GM21717 (cell line): Measurements from ENCODE around the gene SLC6A14.

Experiments
- ATAC-seq: cut with Tn5 transposase; IDR thresholded peaks from one replicate; pipeline ENCODE4 v1.9.1; 2021; ENCODE audit warnings: mild to moderate bottlenecking, moderate library complexity; ENCODE audit not compliant: unreplicated experiment

SLC6A14 gene

DNA sequence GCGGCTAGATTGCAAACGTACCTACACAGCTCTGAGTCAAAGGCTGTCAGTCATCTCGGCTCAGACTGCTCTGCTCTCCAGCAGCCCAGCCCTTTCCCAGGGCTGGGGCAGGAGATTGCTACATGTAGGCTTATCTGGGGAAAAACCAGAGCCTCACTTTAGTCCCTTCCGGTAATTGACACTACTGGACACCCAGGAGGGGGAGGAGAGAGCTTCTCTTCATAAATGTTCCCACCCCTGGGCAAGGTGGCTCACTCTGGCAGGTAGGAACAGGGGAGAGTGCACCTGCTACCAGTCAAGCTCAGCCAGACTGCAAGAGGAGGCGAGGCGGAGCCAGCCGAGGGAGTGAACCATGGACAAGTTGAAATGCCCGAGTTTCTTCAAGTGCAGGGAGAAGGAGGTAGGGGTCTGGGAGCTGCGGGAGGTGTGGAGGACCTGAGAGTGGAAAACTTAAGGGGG lies at the start of gene SLC6A14:
Gene SLC6A14, plus strand, starts transcription at position 249 of the 459 bp plus-strand sequence. Its CDS starts 104 bp downstream, at position 353.
- ATAC-seq: no peak

DNA sequence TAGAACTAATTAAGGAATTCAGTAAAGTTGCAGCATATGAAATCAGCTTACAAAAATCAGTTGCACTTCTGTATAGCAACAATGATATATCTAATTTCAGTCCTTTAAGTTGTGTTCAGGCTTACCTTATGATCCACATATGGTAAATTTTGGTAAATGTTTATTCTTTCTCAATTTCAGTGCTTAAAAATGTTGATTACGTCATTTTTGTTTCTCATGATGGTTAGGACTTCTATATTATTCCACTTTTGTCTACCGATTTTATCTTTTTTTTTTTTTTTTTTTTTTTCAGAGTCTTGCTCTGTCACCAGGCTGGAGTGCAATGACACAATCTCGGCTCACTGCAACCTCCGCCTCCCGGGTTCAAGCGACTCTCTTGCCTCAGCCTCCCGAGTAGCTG lies 40.7 kb upstream of the SLC6A14 start:
- no peak for ATAC-seq

- no peak for ATAC-seq
Observed at GRCh38 chrX:116399681-116400080, 36.7 kb upstream of the SLC6A14 start.

DNA sequence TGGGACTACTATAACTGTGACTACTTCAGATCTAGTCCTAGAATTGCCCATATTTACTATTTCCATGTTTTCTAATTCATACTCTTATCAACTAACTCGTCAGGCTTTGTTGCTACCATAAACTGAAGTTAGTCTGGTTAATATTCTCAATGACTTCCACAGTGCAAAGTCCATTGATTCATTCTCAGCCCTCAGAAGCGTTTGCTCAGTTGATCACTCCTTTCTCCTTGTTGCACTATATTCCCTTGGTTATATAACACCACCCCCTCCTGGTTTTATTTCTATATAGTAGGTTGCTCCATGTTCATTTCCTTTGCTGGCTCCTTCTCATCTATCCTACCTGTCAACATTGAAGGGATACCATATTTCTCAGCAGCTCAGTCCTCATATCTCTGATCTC lies 27.2 kb upstream of the SLC6A14 start:
- ATAC-seq: no peak

- no peak for ATAC-seq
Observed at GRCh38 chrX:116413273-116413672, 23.1 kb upstream of the SLC6A14 start.

DNA sequence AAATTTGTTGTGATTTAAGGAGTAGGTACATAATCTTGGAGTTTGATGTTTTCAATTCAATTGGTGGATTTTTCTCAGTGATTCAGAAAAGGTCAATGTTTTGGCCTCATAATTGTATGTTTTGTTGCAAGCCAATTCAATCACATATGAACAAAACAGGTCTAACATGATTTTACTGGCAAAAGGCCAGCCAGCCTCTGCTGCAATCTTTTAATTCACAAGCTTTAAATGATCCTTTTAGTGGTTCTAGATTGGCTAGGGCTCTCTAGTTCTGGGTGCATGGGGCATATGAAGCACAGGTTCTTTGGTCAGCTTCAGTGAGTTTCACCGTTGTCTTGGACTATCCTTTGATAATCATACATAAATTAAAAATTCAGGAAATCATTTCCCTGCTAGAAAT lies 19.2 kb upstream of the SLC6A14 start:
- no peak for ATAC-seq

DNA sequence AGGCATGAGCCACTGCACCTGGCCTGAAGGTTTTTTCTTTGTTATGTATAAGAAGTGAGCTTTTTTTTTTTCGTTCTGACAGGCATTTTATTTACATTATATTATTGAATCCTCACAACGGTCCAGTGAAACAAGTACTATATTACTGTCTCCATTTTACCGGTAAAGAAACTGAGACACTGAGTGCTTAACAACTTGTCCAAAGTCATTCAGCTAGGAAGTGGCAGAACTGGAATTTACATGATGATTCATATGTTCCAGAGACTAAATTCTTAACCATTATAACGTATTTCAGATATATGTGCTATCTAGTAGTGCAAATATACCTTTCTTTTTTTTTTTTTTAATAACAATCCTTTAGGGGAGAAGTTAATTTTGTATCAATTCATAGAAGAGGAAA lies 18.4 kb upstream of the SLC6A14 start:
- ATAC-seq: no peak

- no peak for ATAC-seq
Observed at GRCh38 chrX:116427978-116428377, 8.4 kb upstream of the SLC6A14 start.

DNA sequence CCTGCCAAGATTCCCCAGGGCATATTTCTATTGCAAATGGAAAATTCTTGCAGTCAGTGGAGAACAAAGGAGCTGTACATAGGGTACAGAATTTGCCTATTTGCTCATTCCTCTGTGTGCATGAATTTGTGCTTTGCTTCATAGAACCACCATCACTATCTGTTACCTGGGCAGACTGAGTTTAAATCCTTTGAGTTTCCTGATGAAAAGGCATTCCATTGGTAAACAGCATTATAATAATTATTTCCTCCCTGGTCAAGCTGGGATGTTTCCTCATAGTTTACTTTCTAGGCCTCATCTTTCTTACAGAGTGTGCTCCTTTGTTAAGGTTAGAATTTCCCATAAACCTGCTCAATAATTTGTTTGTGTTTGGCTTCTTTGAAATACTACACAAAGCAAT lies 809 bp upstream of the SLC6A14 start:
- ATAC-seq: no peak

DNA sequence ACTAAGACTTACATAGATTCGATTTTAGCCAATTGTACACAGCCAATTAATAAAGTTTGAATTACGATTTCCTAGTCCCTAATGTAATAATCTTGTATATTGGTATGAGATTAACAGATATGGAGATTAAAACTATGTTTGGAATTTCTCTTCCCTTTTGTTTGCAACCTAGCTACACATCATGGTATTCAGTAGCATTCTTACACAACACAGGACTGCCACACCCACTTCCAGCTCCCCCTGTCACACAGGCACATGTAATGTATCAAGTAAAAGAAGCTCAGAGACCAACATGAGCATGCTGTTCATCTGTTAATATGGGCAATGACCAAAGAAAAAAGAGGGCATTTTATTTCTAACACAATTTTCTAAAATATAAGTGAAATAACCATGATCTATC lies 12.8 kb downstream of the SLC6A14 start:
- ATAC-seq: no peak

GRCh38 chrX:116462822-116463221 lies 26.4 kb downstream of the SLC6A14 start, which contains the start of gene CT83:
Gene CT83 (minus strand): TSS chrX:116462976. CDS start chrX:116462856, 120 bp downstream.
- ATAC-seq: no peak

GRCh38 chrX:116480059-116480458 lies 43.7 kb downstream of the SLC6A14 start:
- no peak for ATAC-seq

- ATAC-seq: no peak
Observed at GRCh38 chrX:116490104-116490503, 53.7 kb downstream of the SLC6A14 start.

DNA sequence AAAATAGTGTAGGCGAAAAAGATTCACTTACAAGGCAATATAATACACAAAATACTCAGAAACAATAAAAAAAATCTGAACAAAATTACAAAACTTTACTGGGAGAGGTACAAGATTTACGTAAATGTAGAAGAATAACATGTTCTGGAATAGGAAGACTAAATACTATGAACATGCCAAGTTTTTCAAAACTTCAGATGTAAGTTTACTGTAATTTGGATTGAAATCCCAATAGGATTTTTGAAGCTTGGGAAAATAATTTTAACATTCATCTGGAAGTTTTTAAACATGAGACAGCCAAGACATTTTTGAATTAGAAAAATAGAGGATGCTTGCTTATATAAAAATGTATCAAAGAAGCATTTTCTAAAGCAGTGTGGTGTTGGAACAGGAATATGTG lies 56.9 kb downstream of the SLC6A14 start:
- no peak for ATAC-seq

DNA sequence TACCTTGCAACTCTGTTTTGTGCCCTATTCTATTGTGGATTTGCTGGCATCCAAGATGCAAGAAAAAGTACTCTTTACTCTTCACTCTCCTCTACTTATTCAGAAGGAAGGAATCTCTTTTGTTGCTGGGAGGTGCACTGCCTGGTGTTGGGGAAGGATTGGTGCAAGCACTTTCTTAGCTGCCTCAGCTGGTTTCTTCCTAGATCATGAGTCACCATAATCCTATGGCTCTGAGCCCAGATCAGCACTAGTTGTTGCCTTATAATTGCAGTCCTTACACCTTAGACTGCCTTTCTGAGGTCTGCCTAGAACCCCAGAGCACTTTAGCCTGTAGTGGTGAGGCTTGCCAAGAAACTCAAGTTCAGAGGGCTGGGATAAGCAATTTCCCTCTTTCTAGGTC lies 63.4 kb downstream of the SLC6A14 start:
- no peak for ATAC-seq
